ENCODE measurements around the gene TRMT6.

- TF ChIP-seq TAF1 (IDR thresholded peaks at IDR 0.05; ENCODE audit: low read depth) (no peak), EP300 (IDR thresholded peaks at IDR 0.05; ENCODE audit: borderline replicate concordance) (no peak), TEAD4 (IDR thresholded peaks at IDR 0.05) (no peak), REST (IDR thresholded peaks at IDR 0.05; ENCODE audit: low read depth) (no peak), MAX (IDR thresholded peaks at IDR 0.05) (no peak), FOXM1 (IDR thresholded peaks at IDR 0.05; ENCODE audit: borderline replicate concordance, low read depth) (no peak), RAD21 (IDR thresholded peaks at IDR 0.05; ENCODE audit: low read depth) (no peak), YY1 (IDR thresholded peaks at IDR 0.05; ENCODE audit: low read depth) (no peak), TCF12 (IDR thresholded peaks at IDR 0.05; ENCODE audit: low read depth) (no peak)
These were observed 37.0 kb upstream of the TRMT6 start for GRCh38 chr20:5987383-5987782.
